Glutamatergic neuron (in vitro differentiated cells): ENCODE data around the gene CD99. TPM values are rescaled to one million over a fixed set of nuclear protein-coding genes. Genes with fewer than 3 reads are reported as not detected.
"Not testable (repeated sequence)": the region's sequence is repeated elsewhere in the genome, so short reads cannot be mapped to it uniquely, and the experiment has no call there.

Experiments
- DNase-seq: peaks from one replicate; pipeline ENCODE4 v3.0.0; 2022
- H3K27ac Mint-ChIP-seq: one replicate; pipeline ENCODE4 v1.8.0; 2020; ENCODE audit warnings: mild to moderate bottlenecking, mixed read lengths, inconsistent platforms; ENCODE audit not compliant: unreplicated experiment
- H3K27me3 Mint-ChIP-seq: one replicate; pipeline ENCODE4 v1.8.0; 2020; ENCODE audit warnings: mild to moderate bottlenecking, moderate library complexity, mixed read lengths, inconsistent platforms; ENCODE audit not compliant: unreplicated experiment
- H3K36me3 Mint-ChIP-seq: one replicate; pipeline ENCODE4 v1.8.0; 2020; ENCODE audit warnings: mild to moderate bottlenecking, mixed read lengths, inconsistent platforms; ENCODE audit not compliant: unreplicated experiment
- H3K4me1 Mint-ChIP-seq: one replicate; pipeline ENCODE4 v1.8.0; 2020; ENCODE audit warnings: mild to moderate bottlenecking, low read depth, mixed read lengths, inconsistent platforms; ENCODE audit not compliant: unreplicated experiment
- H3K4me3 Mint-ChIP-seq: one replicate; pipeline ENCODE4 v1.8.0; 2020; ENCODE audit warnings: mild to moderate bottlenecking, mixed read lengths, inconsistent platforms; ENCODE audit not compliant: unreplicated experiment
- H3K9me3 Mint-ChIP-seq: one replicate; pipeline ENCODE4 v1.8.0; 2020; ENCODE audit warnings: mild to moderate bottlenecking, moderate library complexity, mixed read lengths, inconsistent platforms; ENCODE audit not compliant: unreplicated experiment
- CTCF ChIP-seq: fragments of 200-600 bp; sonication (generic); IDR thresholded peaks from one replicate; pipeline ENCODE4 v1.5.0; 2021; ENCODE audit not compliant: partially characterized antibody, unreplicated experiment
- total RNA-seq: library from RNA; stranded (reverse); fragmentation: NEBNext Ultra II Directional; extraction: Animal tissue kit (Norgen Biotek cat#: 25700); gene quantifications from one replicate; pipeline ENCODE4 v1.2.1, GENCODE V29; 2021; ENCODE audit not compliant: unreplicated experiment

The CD99 gene
- total RNA-seq, 1 donor from 2014 or later = 31.2 TPM

GRCh38 chrX:2769615-2770014 lies 78.5 kb downstream of the CD99 start:
- H3K27ac Mint-ChIP-seq = no peak overlapping the region

GRCh38 chrX:2773166-2774055 lies 82.3 kb downstream of the CD99 start:
- H3K4me1 Mint-ChIP-seq, H3K27ac Mint-ChIP-seq, H3K27me3 Mint-ChIP-seq, DNase-seq, H3K9me3 Mint-ChIP-seq, H3K4me3 Mint-ChIP-seq: not testable (repeated sequence)
- peaks cover 10% of the 10 kb centered on the region for H3K36me3 Mint-ChIP-seq

More at GRCh38 chrX:2769615-2770014, 78.5 kb downstream of the CD99 start:
- H3K4me3 Mint-ChIP-seq = no peak overlapping the region
- H3K9me3 Mint-ChIP-seq = peaks cover 1% of the 10 kb centered on the region
- TF ChIP-seq CTCF = no peak
- H3K36me3 Mint-ChIP-seq = peaks cover 4% of the 10 kb centered on the region
- peaks cover 3% of the 10 kb centered on the region for H3K4me1 Mint-ChIP-seq
- H3K27me3 Mint-ChIP-seq = peaks cover 2% of the 10 kb centered on the region
- DNase-seq = no peak

- no peak overlapping the region for H3K27ac Mint-ChIP-seq
- peaks cover 10% of the 10 kb centered on the region for H3K36me3 Mint-ChIP-seq
- DNase-seq = no peak
- TF ChIP-seq CTCF = no peak
- peaks cover 6% of the 10 kb centered on the region for H3K27me3 Mint-ChIP-seq
- no peak overlapping the region for H3K4me3 Mint-ChIP-seq
- peaks cover 1% of the 10 kb centered on the region for H3K9me3 Mint-ChIP-seq
- no peaks in the 10 kb centered on the region for H3K4me1 Mint-ChIP-seq
Observed at GRCh38 chrX:2774057-2774456, 83.0 kb downstream of the CD99 start.

DNA sequence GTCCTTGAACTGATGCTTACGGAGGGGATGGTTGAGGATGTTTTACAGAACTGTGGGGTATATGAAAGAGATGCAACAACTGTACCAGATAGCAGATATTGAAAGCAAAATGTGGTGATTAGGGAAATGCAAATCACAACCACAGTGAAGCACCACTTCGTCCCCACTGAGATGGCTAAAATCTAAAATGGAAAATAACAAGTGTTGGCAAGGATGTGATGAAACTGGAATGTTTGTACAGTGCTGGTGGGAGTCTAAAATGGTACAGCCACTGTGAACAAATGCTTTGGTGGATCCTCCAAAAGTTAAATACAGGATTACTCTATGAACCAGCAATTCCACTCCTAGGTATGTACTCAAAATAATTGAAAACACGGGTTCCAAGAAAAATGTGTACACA lies 83.7 kb downstream of the CD99 start:
- H3K9me3 Mint-ChIP-seq = peaks cover 1% of the 10 kb centered on the region
- H3K36me3 Mint-ChIP-seq = peaks cover 10% of the 10 kb centered on the region

GRCh38 chrX:2780472-2781225 lies 89.6 kb downstream of the CD99 start:
- not testable (repeated sequence) for H3K9me3 Mint-ChIP-seq, DNase-seq, H3K27ac Mint-ChIP-seq, H3K4me1 Mint-ChIP-seq, H3K4me3 Mint-ChIP-seq, H3K36me3 Mint-ChIP-seq, H3K27me3 Mint-ChIP-seq

More for the DNA sequence above, 83.7 kb downstream of the CD99 start:
- TF ChIP-seq CTCF = no peak
- Mint-ChIP-seq H3K4me1 (no peaks in the 10 kb centered on the region), H3K27ac (no peak overlapping the region), H3K27me3 (peaks cover 6% of the 10 kb centered on the region), H3K4me3 (no peak overlapping the region)
- DNase-seq = no peak

DNA sequence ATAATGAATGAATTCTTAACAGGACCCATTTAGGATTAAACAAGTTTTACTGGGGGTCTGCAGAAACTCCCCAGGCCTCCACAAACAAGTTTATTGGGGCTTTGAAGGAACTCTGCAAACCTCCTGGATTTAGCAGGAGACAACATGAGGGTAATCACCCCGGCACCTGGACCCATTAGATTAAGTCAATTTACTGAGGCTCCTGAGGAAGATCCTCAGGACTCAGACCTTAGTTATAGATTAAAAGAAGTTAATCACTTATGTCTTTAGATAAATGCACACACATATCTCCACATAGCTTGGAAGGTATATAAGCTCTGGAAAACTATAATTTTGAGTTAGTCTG lies 90.1 kb downstream of the CD99 start:
- H3K9me3 Mint-ChIP-seq = no peaks in the 10 kb centered on the region
- no peaks in the 10 kb centered on the region for H3K4me1 Mint-ChIP-seq
- H3K4me3 Mint-ChIP-seq = no peak overlapping the region
- no peaks in the 10 kb centered on the region for H3K36me3 Mint-ChIP-seq
- H3K27me3 Mint-ChIP-seq = peaks cover 6% of the 10 kb centered on the region
- TF ChIP-seq CTCF = no peak
- DNase-seq = no peak
- H3K27ac Mint-ChIP-seq = no peak overlapping the region
